Stimulated activated CD4-positive, alpha-beta T cell treated with anti-CD3 and anti-CD28 coated beads, Interleukin-15, amount 100 ng/mL, for 24 hours (primary cell): ENCODE results near the gene MYRF.

Experiments used
- DNase-seq: peaks from one replicate; pipeline ENCODE4 v3.0.0-alpha.2; 2020

Gene MYRF

GRCh38 chr11:61800331-61801281, 48.2 kb downstream of the MYRF start:
- no peak for DNase-seq

- DNase-seq, result no peak
These were observed 50.2 kb downstream of the MYRF start for GRCh38 chr11:61802605-61803004.

GRCh38 chr11:61803889-61804647, 51.6 kb downstream of the MYRF start:
- DNase-seq, result no peak

GRCh38 chr11:61805146-61805545, 52.7 kb downstream of the MYRF start:
- no peak for DNase-seq

DNA sequence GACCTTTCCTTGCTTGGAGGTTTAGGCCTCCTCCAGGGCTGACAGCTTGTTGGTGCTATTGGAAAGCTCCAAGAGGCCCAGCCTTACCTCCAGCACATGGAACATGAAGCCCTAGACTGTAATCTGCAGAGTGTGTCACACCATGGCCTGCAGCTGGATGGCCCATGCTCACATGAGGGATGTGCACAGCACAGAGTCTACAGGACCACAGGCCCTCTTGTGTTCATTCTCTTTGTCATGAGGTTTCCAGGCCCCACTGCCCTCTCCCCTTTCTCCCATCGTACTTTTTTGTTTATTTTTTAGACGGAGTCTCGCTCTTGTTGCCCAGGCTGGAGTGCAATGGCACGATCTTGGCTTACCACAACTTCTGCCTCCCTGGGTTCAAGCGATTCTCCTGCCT, 54.3 kb downstream of the MYRF start:
- no peak for DNase-seq

DNA sequence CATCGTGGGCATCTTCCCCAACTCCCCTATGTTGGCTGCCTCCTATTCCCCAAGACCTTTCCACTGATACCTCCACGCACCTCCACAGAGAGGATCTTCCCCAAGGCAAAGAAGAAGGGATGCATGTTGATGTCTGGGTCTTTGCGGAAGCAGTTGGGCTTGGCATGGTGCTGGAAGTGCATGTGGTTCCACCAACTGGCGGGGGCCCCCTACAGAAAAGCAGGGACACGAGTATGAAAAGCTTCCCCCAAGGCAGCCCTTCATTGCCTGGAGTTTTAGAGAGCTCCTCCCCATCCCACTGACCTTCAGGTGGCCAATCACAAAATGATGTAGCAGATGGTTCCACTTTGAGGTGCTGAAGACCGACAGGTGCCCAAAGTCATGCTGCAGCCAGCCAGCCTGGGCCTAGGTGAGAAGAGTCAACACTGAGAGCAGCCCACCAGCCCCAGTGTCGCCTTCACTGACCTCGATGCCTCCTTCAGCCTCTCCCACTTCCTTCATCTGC, 58.3 kb downstream of the MYRF start:
- no peak for DNase-seq

DNA sequence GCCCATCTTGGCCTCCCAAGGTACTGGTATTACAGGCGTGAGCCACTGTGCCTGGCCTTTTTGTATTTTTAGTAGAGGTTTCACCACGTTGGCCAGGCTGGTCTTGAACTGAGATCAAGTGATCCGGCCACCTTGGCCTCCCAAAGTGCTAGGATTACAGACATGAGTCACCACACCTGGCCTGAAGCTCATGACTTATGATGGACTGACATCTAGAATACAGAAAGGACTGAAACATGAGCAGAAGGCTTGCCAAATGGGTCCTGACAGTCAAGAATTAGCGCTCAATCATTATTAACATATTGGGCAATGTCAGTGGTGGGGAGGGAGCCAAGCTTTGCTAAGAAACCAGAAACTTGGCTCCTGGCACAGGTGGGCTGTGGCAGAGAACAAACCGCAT, 59.4 kb downstream of the MYRF start:
- no peak for DNase-seq

GRCh38 chr11:61812736-61813411, 60.4 kb downstream of the MYRF start:
- DNase-seq, result no peak

DNA sequence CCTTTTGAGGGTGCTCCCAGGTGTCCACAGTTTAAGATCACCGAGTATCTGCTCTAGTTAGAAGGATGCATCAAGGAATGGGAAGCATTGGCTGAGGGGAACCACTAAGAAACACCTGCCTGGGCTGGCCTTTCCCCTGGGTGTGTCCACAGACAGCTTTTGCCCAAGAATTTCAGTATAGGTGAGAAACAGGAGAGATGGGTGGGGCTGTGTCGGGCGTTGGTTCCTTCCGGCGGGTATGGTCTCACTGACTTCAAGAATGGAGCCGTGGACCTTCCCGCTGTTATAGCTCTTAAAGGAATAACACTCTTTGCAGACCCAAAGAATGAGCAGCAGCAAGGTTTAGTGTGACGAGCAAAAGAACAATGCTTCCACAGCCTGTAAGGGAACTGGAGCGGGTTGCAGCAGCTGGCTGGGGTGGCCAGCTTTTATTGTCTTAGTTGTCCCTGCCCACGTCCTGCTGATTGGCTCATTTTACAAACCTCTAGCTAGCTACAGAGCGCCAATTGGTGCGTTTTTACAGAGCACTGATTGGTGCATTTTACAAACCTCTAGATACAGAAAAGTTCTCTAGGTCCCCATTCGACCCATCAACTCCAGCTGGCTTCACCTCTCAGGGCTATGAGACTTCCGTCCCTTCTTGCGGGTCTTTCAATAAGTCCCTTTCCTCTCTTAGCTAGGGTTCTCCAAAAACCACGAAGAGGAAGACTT, 62.0 kb downstream of the MYRF start:
- DNase-seq, result no peak

DNA sequence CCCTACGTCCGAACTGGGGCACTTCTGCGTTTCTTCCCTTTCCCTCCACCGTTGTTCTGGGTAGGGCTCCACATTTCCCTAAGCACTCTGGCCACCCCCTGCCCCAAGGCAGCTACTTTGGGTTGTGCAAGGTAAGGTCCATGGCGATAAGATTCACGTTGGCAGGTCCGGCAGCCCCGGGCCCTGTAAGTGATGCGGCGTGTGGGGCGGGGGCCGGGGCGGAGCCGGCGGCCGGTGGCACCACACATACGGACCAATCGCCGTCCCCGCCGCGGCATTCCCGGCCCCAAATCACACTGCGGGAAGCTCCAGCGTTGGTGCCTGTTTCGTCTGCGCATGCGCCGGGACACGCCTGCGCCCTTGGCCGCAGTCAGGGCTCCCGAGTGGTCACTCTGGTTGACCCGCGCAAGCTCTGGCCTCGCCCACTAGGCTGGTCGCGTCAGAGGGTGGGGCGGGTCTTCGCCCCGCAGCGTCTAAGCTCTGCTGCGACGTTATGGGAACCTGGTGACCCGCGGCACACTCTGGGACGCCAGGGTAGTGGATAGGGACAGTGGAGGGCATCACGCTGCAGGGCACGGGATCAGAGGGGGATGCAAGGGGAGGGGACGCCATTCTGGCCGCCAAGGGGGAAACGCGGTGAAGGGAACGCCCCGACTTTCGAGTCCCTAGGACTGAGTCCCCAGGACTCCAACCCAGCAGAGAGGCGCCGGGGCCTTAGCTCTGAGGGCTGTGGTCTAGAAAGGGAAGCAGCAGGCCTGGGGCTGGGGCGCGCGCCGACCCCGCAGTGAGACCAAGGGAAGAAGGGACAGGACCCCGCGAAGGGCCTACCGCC, 62.7 kb downstream of the MYRF start:
- peak; percentile 73 for DNase-seq

DNA sequence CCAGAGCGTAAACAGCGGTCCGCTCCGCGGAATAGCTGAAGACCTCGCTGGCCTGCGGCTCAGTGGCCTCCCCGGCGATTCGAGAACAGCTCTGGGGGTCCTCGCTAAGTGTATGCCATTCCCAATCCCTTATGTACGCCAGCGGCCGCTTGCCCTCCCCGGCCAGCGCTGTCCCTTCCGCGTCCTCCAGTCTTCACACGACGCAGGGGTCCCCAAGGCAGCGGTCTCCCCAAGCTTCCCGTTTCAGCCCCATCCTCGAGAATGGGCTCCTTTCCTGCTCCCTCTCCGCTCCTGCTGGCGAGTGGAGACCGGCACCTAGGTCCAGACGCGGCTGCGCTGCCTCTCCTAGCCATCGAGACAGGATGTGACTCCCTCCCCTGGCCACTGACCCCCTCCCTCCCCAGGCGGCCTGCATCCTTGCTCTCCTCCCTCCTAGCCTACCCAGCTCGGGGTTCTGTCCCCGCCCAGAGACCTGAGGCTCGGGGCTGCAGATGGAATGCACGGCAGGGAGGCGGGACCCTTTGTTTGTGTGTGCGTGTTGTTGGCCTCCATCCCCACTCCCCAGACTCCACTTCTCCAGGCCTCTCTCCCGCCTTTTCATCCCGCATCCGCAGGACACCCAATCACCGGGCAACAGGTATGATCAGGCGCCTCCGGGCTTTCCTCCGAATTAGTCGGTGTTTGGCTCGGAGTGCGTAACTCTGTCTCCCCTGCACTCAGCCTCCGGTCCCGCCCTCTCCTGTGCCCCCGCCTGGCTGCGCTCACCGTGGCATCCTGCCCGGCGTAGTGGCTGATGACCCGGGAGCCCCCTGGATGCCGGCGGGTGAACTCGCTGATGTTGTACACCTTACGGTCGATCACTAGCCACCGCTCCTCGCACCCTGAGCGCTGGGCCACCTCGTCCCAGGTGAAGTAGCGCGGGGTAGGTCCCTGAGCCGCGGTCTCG, 63.6 kb downstream of the MYRF start:
- peak; percentile 73 for DNase-seq

GRCh38 chr11:61816736-61817455, 64.5 kb downstream of the MYRF start, which contains the start of gene FADS1:
Gene FADS1 (minus strand): TSS chr11:61817003. CDS start chr11:61816929, 74 bp downstream.
- peak; percentile 88 for DNase-seq

DNA sequence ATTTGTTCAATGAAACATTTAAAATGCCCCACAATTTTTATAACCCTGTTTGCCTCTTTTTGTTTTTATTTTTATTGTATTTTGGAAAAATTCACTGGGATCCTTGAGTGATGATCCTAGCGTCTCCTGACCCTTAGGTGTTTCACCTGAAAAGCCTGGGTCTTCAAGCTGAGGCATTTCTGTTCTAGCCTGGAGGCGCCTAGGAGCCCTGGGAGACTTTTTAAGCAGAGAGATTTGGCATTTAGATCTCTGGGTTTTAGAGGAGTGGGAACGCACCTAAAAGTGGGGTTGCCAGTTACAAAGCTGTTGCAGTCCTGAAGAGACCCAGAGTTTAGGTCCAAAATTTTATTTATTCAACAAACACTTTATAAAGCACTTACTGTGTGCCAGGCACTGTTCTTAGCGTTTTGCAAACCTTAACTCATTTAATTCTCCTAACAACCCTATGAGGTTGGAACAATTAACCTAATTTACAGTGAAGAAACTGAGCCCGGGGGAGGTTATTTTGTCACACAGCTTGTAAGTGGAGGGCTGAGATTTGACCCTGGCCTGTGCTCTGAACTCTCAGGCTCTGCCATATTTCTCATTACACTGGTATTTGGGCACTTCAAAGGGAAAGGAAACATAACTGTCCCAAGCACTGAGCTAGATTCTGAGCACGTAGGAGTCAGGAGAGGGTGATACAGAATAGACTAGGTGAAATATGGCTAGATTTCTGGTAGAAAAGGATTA, 65.2 kb downstream of the MYRF start:
- no peak for DNase-seq

- no peak for DNase-seq
These were observed 67.7 kb downstream of the MYRF start for GRCh38 chr11:61820174-61820573.

- DNase-seq, result no peak
These were observed 74.6 kb downstream of the MYRF start for GRCh38 chr11:61826930-61827570.

GRCh38 chr11:61827571-61828378, 75.3 kb downstream of the MYRF start, which contains the start of gene FADS2:
Gene FADS2 (plus strand): TSS chr11:61828300. CDS start chr11:61828391, 91 bp downstream.
- peak; percentile 86 for DNase-seq

DNA sequence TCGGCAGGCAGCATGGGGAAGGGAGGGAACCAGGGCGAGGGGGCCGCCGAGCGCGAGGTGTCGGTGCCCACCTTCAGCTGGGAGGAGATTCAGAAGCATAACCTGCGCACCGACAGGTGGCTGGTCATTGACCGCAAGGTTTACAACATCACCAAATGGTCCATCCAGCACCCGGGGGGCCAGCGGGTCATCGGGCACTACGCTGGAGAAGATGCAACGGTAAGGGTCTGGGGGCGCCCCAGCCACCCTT, 75.9 kb downstream of the MYRF start:
- no peak for DNase-seq
